HUES64 (cell line): Measurements from ENCODE around the gene TMEM117.
"Not testable (repeated sequence)": the region's sequence is repeated elsewhere in the genome, so short reads cannot be mapped to it uniquely, and the experiment has no call there.

Experiments
- H3K27ac ChIP-seq: 2 replicates; pipeline ENCODE4 v1.7.0; 2013; ENCODE audit warnings: low read depth, low read length, inconsistent platforms
- H3K27me3 ChIP-seq: 2 replicates; pipeline ENCODE4 v1.6.1; 2013; ENCODE audit warnings: mild to moderate bottlenecking, low read length; ENCODE audit not compliant: insufficient read depth
- H3K36me3 ChIP-seq: 2 replicates; pipeline ENCODE4 v1.6.1; 2013; ENCODE audit warnings: mild to moderate bottlenecking, low read length; ENCODE audit not compliant: insufficient read depth
- H3K4me1 ChIP-seq: 2 replicates; pipeline ENCODE4 v1.6.1; 2013; ENCODE audit warnings: mild to moderate bottlenecking, low read length, moderate library complexity; ENCODE audit not compliant: insufficient read depth
- H3K4me3 ChIP-seq: 2 replicates; pipeline ENCODE4 v1.5.1; 2013; ENCODE audit warnings: mild to moderate bottlenecking, low read length, moderate library complexity
- H3K9ac ChIP-seq: 2 replicates; pipeline ENCODE4 v1.6.1; 2013; ENCODE audit warnings: mild to moderate bottlenecking, low read depth, low read length
- H3K9me3 ChIP-seq: 2 replicates; pipeline ENCODE4 v1.6.1; 2013; ENCODE audit warnings: low read depth, low read length; ENCODE audit not compliant: insufficient read depth
- WGBS: fragments of 150-250, 120-280 bp; methylation state at CpG from one replicate; pipeline ENCODE4 v1.1.7; 2013; ENCODE audit warnings: missing lambda C conversion rate; 5-methylcytosine and 5-hydroxymethylcytosine counted together

TMEM117 gene

GRCh38 chr12:44025499-44025898 lies 189.6 kb downstream of the TMEM117 start:
- Histone ChIP-seq H3K27ac (no peak overlapping the region), H3K4me1 (no peaks in the 10 kb centered on the region), H3K9ac (no peak overlapping the region), H3K4me3 (no peak overlapping the region), H3K9me3 (peaks cover 3% of the 10 kb centered on the region; the same call in 1 of the 2 replicates), H3K36me3 (no peaks in the 10 kb centered on the region), H3K27me3 (no peaks in the 10 kb centered on the region)
- WGBS, result 88% methylated on average over 2 of the region's 3 CpGs

- peaks cover 8% of the 10 kb centered on the region; the same call in 1 of the 2 replicates for H3K9me3 ChIP-seq
- 96% methylated on average over 2 of the region's 2 CpGs for WGBS
Observed at GRCh38 chr12:44026046-44026445, 190.2 kb downstream of the TMEM117 start.

GRCh38 chr12:44026926-44027325 lies 191.0 kb downstream of the TMEM117 start:
- not testable (repeated sequence) for H3K9ac ChIP-seq, H3K27me3 ChIP-seq, H3K4me1 ChIP-seq, H3K27ac ChIP-seq, H3K36me3 ChIP-seq, H3K4me3 ChIP-seq
- 100% methylated on average over 1 of the region's 2 CpGs for WGBS
- peaks cover 16% of the 10 kb centered on the region for H3K9me3 ChIP-seq

More at GRCh38 chr12:44026046-44026445, 190.2 kb downstream of the TMEM117 start:
- no peak overlapping the region for H3K27ac ChIP-seq
- H3K4me3 ChIP-seq, result no peak overlapping the region
- no peak overlapping the region for H3K9ac ChIP-seq
- H3K27me3 ChIP-seq, result no peaks in the 10 kb centered on the region
- H3K4me1 ChIP-seq, result no peaks in the 10 kb centered on the region
- no peaks in the 10 kb centered on the region for H3K36me3 ChIP-seq

GRCh38 chr12:44029194-44029593 lies 193.3 kb downstream of the TMEM117 start:
- Histone ChIP-seq H3K9ac (no peak overlapping the region), H3K36me3 (no peaks in the 10 kb centered on the region), H3K9me3 (peaks cover 21% of the 10 kb centered on the region), H3K4me3 (no peak overlapping the region), H3K27me3 (no peaks in the 10 kb centered on the region), H3K4me1 (no peaks in the 10 kb centered on the region), H3K27ac (no peak overlapping the region)
- WGBS, result 95% methylated on average over 4 of the region's 4 CpGs

GRCh38 chr12:44031472-44032185 lies 195.7 kb downstream of the TMEM117 start:
- Histone ChIP-seq H3K27me3 (no peaks in the 10 kb centered on the region), H3K36me3 (no peaks in the 10 kb centered on the region), H3K4me3 (no peak overlapping the region), H3K9ac (no peak overlapping the region), H3K27ac (no peak overlapping the region), H3K9me3 (peaks cover 21% of the 10 kb centered on the region), H3K4me1 (no peaks in the 10 kb centered on the region)
- WGBS, result 20% methylated on average over 1 of the region's 1 CpG

- Histone ChIP-seq H3K4me1 (no peaks in the 10 kb centered on the region), H3K9ac (no peak overlapping the region), H3K27me3 (no peaks in the 10 kb centered on the region), H3K36me3 (no peaks in the 10 kb centered on the region), H3K4me3 (no peak overlapping the region), H3K9me3 (peaks cover 21% of the 10 kb centered on the region), H3K27ac (no peak overlapping the region)
- whole genome bisulfite sequencing, result 93% methylated on average over 5 of the region's 5 CpGs
Observed at GRCh38 chr12:44034906-44035305, 199.0 kb downstream of the TMEM117 start.

- Histone ChIP-seq H3K4me1 (no peaks in the 10 kb centered on the region), H3K36me3 (no peaks in the 10 kb centered on the region), H3K9ac (no peak overlapping the region), H3K27ac (no peak overlapping the region), H3K9me3 (peaks cover 5% of the 10 kb centered on the region; the same call in 1 of the 2 replicates), H3K4me3 (no peak overlapping the region), H3K27me3 (no peaks in the 10 kb centered on the region)
- WGBS, result 88% methylated on average over 7 of the region's 7 CpGs
Observed at GRCh38 chr12:44036875-44037443, 201.1 kb downstream of the TMEM117 start.

GRCh38 chr12:44038411-44038810 lies 202.5 kb downstream of the TMEM117 start:
- Histone ChIP-seq H3K4me3 (no peak overlapping the region), H3K27ac (no peak overlapping the region), H3K9me3 (no peaks in the 10 kb centered on the region), H3K27me3 (no peaks in the 10 kb centered on the region), H3K9ac (no peak overlapping the region), H3K4me1 (no peaks in the 10 kb centered on the region), H3K36me3 (no peaks in the 10 kb centered on the region)
- 89% methylated on average over 4 of the region's 5 CpGs for WGBS

GRCh38 chr12:44044491-44044890 lies 208.6 kb downstream of the TMEM117 start:
- H3K4me3 ChIP-seq, H3K9me3 ChIP-seq, H3K4me1 ChIP-seq, H3K27me3 ChIP-seq, H3K27ac ChIP-seq, H3K9ac ChIP-seq, H3K36me3 ChIP-seq: not testable (repeated sequence)
- WGBS, result 89% methylated on average over 2 of the region's 2 CpGs

GRCh38 chr12:44046732-44047417 lies 211.0 kb downstream of the TMEM117 start:
- Histone ChIP-seq H3K9me3 (no peaks in the 10 kb centered on the region), H3K27me3 (no peaks in the 10 kb centered on the region), H3K4me1 (no peaks in the 10 kb centered on the region), H3K4me3 (no peak overlapping the region), H3K9ac (no peak overlapping the region), H3K27ac (no peak overlapping the region), H3K36me3 (no peaks in the 10 kb centered on the region)
- WGBS, result 95% methylated on average over 3 of the region's 3 CpGs

GRCh38 chr12:44052554-44052953 lies 216.7 kb downstream of the TMEM117 start:
- Histone ChIP-seq H3K4me1 (no peaks in the 10 kb centered on the region), H3K27me3 (no peaks in the 10 kb centered on the region), H3K9me3 (no peaks in the 10 kb centered on the region), H3K9ac (no peak overlapping the region), H3K4me3 (no peak overlapping the region), H3K27ac (no peak overlapping the region), H3K36me3 (no peaks in the 10 kb centered on the region)
- WGBS, result 90% methylated on average over 4 of the region's 4 CpGs
